Epithelial cell of esophagus (primary cell): Measurements from ENCODE around the gene MXI1.
A peak's percentile ranks its signal among the peaks of the same experiment; 100 is the strongest.

Experiments
- DNase-seq: peaks from one replicate; pipeline ENCODE4 v3.0.0; 2010; ENCODE audit warnings: low read depth
- H3K4me3 ChIP-seq: 2 replicates; pipeline ENCODE4 v1.5.1; 2011; ENCODE audit warnings: mild to moderate bottlenecking, low read length, control low read depth
- CTCF ChIP-seq: IDR thresholded peaks from 2 replicates; pipeline ENCODE4 v1.5.1; 2011; ENCODE audit warnings: low read depth, mild to moderate bottlenecking, low read length, control low read depth, inconsistent platforms; ENCODE audit not compliant: insufficient read depth; ENCODE audit errors: missing control alignments

Gene MXI1

GRCh38 chr10:110285501-110285900, 78.1 kb downstream of the MXI1 start:
- no peak for TF ChIP-seq CTCF
- H3K4me3 ChIP-seq: no peak overlapping the region
- no peak for DNase-seq

GRCh38 chr10:110286841-110287240, 79.4 kb downstream of the MXI1 start:
- no peak for TF ChIP-seq CTCF
- H3K4me3 ChIP-seq: no peak overlapping the region
- peak; percentile 82 for DNase-seq

- no peak for DNase-seq
- no peak overlapping the region for H3K4me3 ChIP-seq
- TF ChIP-seq CTCF: no peak
Observed at GRCh38 chr10:110296966-110297365, 89.6 kb downstream of the MXI1 start.

GRCh38 chr10:110300486-110300986, 93.1 kb downstream of the MXI1 start:
- no peak overlapping the region for H3K4me3 ChIP-seq
- no peak for DNase-seq
- TF ChIP-seq CTCF: no peak

GRCh38 chr10:110303681-110304080, 96.3 kb downstream of the MXI1 start:
- H3K4me3 ChIP-seq: peak overlapping the region; percentile 96
- DNase-seq: no peak
- no peak for TF ChIP-seq CTCF

- DNase-seq: peak; percentile 40
- no peak for TF ChIP-seq CTCF
- peak overlapping the region; percentile 96 for H3K4me3 ChIP-seq
Observed at GRCh38 chr10:110304394-110304779, 97.0 kb downstream of the MXI1 start.

- H3K4me3 ChIP-seq: peak within 1 kb of the TSS; percentile 96
- DNase-seq: peak; percentile 98
- no peak for TF ChIP-seq CTCF
Observed at GRCh38 chr10:110304780-110305421, 97.5 kb downstream of the MXI1 start, which contains the start of gene SMNDC1. TSS of gene SMNDC1 (minus strand) at chr10:110304920. CDS start at chr10:110303587, 1,333 bp downstream.
